GM23338 (cell line): ENCODE data around the gene C16orf95. TPM values are rescaled to one million over a fixed set of nuclear protein-coding genes. Genes with fewer than 3 reads are reported as not detected.

ENCODE experiments used
- ATAC-seq: fragments of 200-7000 bp; cut with Tn5 transposase; 3 replicates; pipeline ENCODE4 v1.9.1; 2020
- DNase-seq: peaks from one replicate; pipeline ENCODE4 v3.0.0-alpha.2; 2015; ENCODE audit warnings: low spot score
- H2AFZ ChIP-seq: fragments of 200-600 bp; sonication (generic); 2 replicates; pipeline ENCODE4 v1.8.0; 2016; ENCODE audit warnings: antibody characterized with exemption, mild to moderate bottlenecking, moderate library complexity
- H3F3A ChIP-seq: fragments of 200-600 bp; sonication (generic); replicated peaks from 2 replicates; pipeline ENCODE4 v1.8.0; 2017; ENCODE audit warnings: antibody characterized with exemption, mixed run types, low read depth
- H3K27ac ChIP-seq: fragments of 200-600 bp; sonication (generic); 2 replicates; pipeline ENCODE4 v1.6.1; 2016; ENCODE audit warnings: low read depth
- H3K27me3 ChIP-seq: fragments of 200-600 bp; sonication (generic); 2 replicates; pipeline ENCODE4 v1.8.0; 2016; ENCODE audit warnings: mild to moderate bottlenecking, mixed run types, moderate library complexity; ENCODE audit not compliant: insufficient read depth
- H3K36me3 ChIP-seq: fragments of 200-600 bp; sonication (generic); 2 replicates; pipeline ENCODE4 v1.8.0; 2016; ENCODE audit warnings: mild to moderate bottlenecking; ENCODE audit not compliant: insufficient read depth
- H3K4me1 ChIP-seq: fragments of 200-600 bp; sonication (generic); 2 replicates; pipeline ENCODE4 v1.8.0; 2016; ENCODE audit warnings: mild to moderate bottlenecking, moderate library complexity; ENCODE audit not compliant: insufficient read depth
- H3K4me2 ChIP-seq: fragments of 200-600 bp; sonication (generic); 2 replicates; pipeline ENCODE4 v1.7.1; 2017; ENCODE audit warnings: mixed run types
- H3K4me3 ChIP-seq: fragments of 200-600 bp; sonication (generic); 2 replicates; pipeline ENCODE4 v1.6.1; 2016; ENCODE audit warnings: mixed run types
- H3K79me2 ChIP-seq: fragments of 200-600 bp; sonication (generic); replicated peaks from 2 replicates; pipeline ENCODE4 v1.8.0; 2017; ENCODE audit warnings: mild to moderate bottlenecking; ENCODE audit not compliant: insufficient read depth
- H3K9me2 ChIP-seq: fragments of 200-600 bp; sonication (generic); 2 replicates; pipeline ENCODE4 v1.8.0; 2017; ENCODE audit not compliant: insufficient read depth
- H4K20me1 ChIP-seq: fragments of 200-600 bp; sonication (generic); replicated peaks from 2 replicates; pipeline ENCODE4 v1.8.0; 2017; ENCODE audit warnings: mild to moderate bottlenecking; ENCODE audit not compliant: insufficient read depth
- H3K27ac Mint-ChIP-seq: 2 replicates; pipeline ENCODE4 v1.8.0; 2020; ENCODE audit warnings: inconsistent platforms, mild to moderate bottlenecking, moderate library complexity, mixed read lengths
- H3K27me3 Mint-ChIP-seq: 3 replicates; pipeline ENCODE4 v1.8.0; 2022; ENCODE audit warnings: low read depth, mild to moderate bottlenecking, moderate library complexity, mixed read lengths, inconsistent platforms; ENCODE audit not compliant: insufficient read depth, poor library complexity
- H3K36me3 Mint-ChIP-seq: 3 replicates; pipeline ENCODE4 v1.8.0; 2021; ENCODE audit warnings: low read depth, mild to moderate bottlenecking, inconsistent platforms, moderate library complexity, mixed read lengths
- H3K4me1 Mint-ChIP-seq: 3 replicates; pipeline ENCODE4 v1.8.0; 2020; ENCODE audit warnings: mild to moderate bottlenecking, inconsistent platforms, mixed read lengths
- H3K4me3 Mint-ChIP-seq: 3 replicates; pipeline ENCODE4 v1.8.0; 2021; ENCODE audit warnings: moderate library complexity, mild to moderate bottlenecking, inconsistent platforms, mixed read lengths
- H3K9me3 Mint-ChIP-seq: 3 replicates; pipeline ENCODE4 v1.8.0; 2020; ENCODE audit warnings: moderate library complexity, mild to moderate bottlenecking, inconsistent platforms, mixed read lengths
- CREB1 ChIP-seq: fragments of 250-450 bp; sonication (Bioruptor Pico); IDR thresholded peaks from 2 replicates; pipeline ENCODE4 v1.5.0; 2020; ENCODE audit warnings: low read depth, mild to moderate bottlenecking, moderate library complexity
- ETS1 ChIP-seq: IDR thresholded peaks from 2 replicates; pipeline ENCODE4 v1.6.1; 2016; ENCODE audit warnings: antibody characterized with exemption
- EZH2 ChIP-seq: fragments of 200-600 bp; sonication (generic); IDR thresholded peaks from one replicate; pipeline ENCODE4 v1.8.0; 2017; ENCODE audit warnings: antibody characterized with exemption, mild to moderate bottlenecking, low read depth; ENCODE audit not compliant: unreplicated experiment
- EZH2phosphoT487 ChIP-seq: fragments of 200-600 bp; sonication (generic); IDR thresholded peaks from one replicate; pipeline ENCODE4 v1.8.1; 2018; ENCODE audit warnings: antibody characterized with exemption; ENCODE audit not compliant: unreplicated experiment
- JUNB ChIP-seq: IDR thresholded peaks from one replicate; pipeline ENCODE4 v1.6.1; 2016; ENCODE audit warnings: antibody characterized with exemption; ENCODE audit not compliant: unreplicated experiment
- NANOG ChIP-seq: IDR thresholded peaks from 2 replicates; pipeline ENCODE4 v1.6.1; 2016; ENCODE audit warnings: antibody characterized with exemption, borderline replicate concordance
- ZNF114 ChIP-seq: fragments of 250-450 bp; sonication (Bioruptor Pico); IDR thresholded peaks from 2 replicates; pipeline ENCODE4 v1.5.0; 2020; ENCODE audit warnings: mild to moderate bottlenecking, moderate library complexity
- ZNF462 ChIP-seq: fragments of 250-450 bp; sonication (Bioruptor Pico); IDR thresholded peaks from 2 replicates; pipeline ENCODE4 v1.5.0; 2020; ENCODE audit warnings: mild to moderate bottlenecking, moderate library complexity
- polyA plus RNA-seq: library from polyadenylated mRNA; unstranded; fragments of >200 nt; fragmentation: Nextera tagmentation; extraction: Ambion mirVana; gene quantifications from 2 replicates; pipeline ENCODE4 v1.2.1, GENCODE V29; 2016
- total RNA-seq: library from RNA; depleted of rRNA; stranded (reverse); fragments of >200 nt; shearing (Covaris generic); gene quantifications from 2 replicates; pipeline ENCODE4 v1.2.3, GENCODE V29; 2014
- TF ChIP-seq, protein P1 (sequence below), 2 experiments: fragments of 200-600 bp in 1 of 2; sonication (generic) in 1 of 2; conservative IDR thresholded peaks; 2 replicates each; pipeline versions ENCODE4 v1.5.1 to v1.6.1; 2016 to 2017; ENCODE audit warnings: antibody characterized with exemption in 2 of 2, low read depth in 2 of 2, mild to moderate bottlenecking in 2 of 2, moderate library complexity in 1 of 2
- TF ChIP-seq, protein P2 (sequence below): IDR thresholded peaks from one replicate; pipeline ENCODE4 v1.6.1; 2018; ENCODE audit warnings: antibody characterized with exemption; ENCODE audit not compliant: unreplicated experiment

C16orf95 gene
- total and polyA plus RNA-seq, 2 experiments from 2014 or later = 1.2 to 3.9 TPM

DNA sequence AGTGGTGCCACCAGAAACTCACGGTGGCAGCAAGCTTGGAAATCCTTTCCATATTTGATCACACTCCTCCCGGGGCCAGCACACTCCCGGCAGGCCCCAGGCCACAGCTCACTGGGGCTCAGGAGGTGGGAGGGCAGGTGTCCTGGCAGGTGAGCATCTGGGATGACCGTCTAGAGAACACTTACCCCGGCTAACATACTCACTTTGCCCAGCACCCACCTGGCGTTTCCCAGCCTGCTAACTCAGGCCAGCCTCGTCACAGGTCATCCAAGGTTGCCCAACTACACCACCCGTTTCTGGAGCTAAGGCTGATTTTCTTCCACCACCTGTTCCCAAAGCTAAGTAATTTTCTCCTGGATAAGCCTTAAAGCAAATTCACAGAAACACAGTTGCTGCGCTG, 41.5 kb upstream of the C16orf95 start (continued):
- TF ChIP-seq, protein P1, sequence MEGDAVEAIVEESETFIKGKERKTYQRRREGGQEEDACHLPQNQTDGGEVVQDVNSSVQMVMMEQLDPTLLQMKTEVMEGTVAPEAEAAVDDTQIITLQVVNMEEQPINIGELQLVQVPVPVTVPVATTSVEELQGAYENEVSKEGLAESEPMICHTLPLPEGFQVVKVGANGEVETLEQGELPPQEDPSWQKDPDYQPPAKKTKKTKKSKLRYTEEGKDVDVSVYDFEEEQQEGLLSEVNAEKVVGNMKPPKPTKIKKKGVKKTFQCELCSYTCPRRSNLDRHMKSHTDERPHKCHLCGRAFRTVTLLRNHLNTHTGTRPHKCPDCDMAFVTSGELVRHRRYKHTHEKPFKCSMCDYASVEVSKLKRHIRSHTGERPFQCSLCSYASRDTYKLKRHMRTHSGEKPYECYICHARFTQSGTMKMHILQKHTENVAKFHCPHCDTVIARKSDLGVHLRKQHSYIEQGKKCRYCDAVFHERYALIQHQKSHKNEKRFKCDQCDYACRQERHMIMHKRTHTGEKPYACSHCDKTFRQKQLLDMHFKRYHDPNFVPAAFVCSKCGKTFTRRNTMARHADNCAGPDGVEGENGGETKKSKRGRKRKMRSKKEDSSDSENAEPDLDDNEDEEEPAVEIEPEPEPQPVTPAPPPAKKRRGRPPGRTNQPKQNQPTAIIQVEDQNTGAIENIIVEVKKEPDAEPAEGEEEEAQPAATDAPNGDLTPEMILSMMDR (conservative IDR thresholded peaks at IDR 0.05; ENCODE audit: low read depth in 2 of 2) = no peak
- no peak for TF ChIP-seq ZNF462 (CRISPR knock-in tag)
- TF ChIP-seq NANOG = no peak

DNA sequence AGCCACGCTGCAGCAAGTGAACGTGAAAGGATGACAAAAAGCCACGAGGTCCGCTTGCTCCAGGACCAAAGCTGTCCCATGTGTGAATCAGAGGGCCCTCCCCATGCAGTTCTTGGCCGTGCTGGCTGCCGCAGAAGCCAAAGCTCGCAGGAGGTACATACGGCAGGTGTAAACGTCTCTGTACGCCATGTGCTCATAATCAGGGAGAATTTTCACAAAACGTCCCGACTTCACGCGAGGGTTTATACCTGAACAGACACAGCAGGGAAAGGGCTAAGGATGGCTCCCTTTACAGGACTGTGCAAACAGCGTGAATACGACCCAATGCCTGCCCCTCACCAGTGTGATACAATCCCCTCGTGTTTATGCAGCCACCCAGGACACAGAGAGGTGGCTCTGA, 41.1 kb upstream of the C16orf95 start:
- H3K9me2 ChIP-seq = no peaks in the 10 kb centered on the region
- Mint-ChIP-seq H3K27me3 (peaks cover 2% of the 10 kb centered on the region), H3K4me1 (no peaks in the 10 kb centered on the region; the same call in 2 of the 3 replicates), H3K9me3 (no peaks in the 10 kb centered on the region), H3K4me3 (no peak overlapping the region), H3K27ac (no peak overlapping the region), H3K36me3 (peaks cover 9% of the 10 kb centered on the region; the same call in 2 of the 3 replicates)
- H3K4me1 ChIP-seq = no peaks in the 10 kb centered on the region
- H3K79me2 ChIP-seq = peaks cover 3% of the 10 kb centered on the region; the same call in 1 of the 2 replicates
- H3K4me3 ChIP-seq = no peak overlapping the region
- H3K4me2 ChIP-seq = no peak overlapping the region
- H4K20me1 ChIP-seq = no peaks in the 10 kb centered on the region; the same call in 1 of the 2 replicates
- H3K27me3 ChIP-seq = no peaks in the 10 kb centered on the region
- H3K36me3 ChIP-seq = no peaks in the 10 kb centered on the region; the same call in 1 of the 2 replicates
- ATAC-seq (no peak), DNase-seq (no peak)
- no peak overlapping the region for H3K27ac ChIP-seq
- H3F3A ChIP-seq = no peaks in the 10 kb centered on the region
- no peak overlapping the region for H2AFZ ChIP-seq
- TF ChIP-seq JUNB (no peak), NANOG (no peak), ZNF114 (CRISPR knock-in tag) (no peak), CREB1 (CRISPR knock-in tag) (no peak), ETS1 (no peak), EZH2 (no peak), EZH2phosphoT487 (no peak)
- TF ChIP-seq, protein P1 (conservative IDR thresholded peaks at IDR 0.05; ENCODE audit: low read depth in 2 of 2) = no peak
- TF ChIP-seq, protein P2, sequence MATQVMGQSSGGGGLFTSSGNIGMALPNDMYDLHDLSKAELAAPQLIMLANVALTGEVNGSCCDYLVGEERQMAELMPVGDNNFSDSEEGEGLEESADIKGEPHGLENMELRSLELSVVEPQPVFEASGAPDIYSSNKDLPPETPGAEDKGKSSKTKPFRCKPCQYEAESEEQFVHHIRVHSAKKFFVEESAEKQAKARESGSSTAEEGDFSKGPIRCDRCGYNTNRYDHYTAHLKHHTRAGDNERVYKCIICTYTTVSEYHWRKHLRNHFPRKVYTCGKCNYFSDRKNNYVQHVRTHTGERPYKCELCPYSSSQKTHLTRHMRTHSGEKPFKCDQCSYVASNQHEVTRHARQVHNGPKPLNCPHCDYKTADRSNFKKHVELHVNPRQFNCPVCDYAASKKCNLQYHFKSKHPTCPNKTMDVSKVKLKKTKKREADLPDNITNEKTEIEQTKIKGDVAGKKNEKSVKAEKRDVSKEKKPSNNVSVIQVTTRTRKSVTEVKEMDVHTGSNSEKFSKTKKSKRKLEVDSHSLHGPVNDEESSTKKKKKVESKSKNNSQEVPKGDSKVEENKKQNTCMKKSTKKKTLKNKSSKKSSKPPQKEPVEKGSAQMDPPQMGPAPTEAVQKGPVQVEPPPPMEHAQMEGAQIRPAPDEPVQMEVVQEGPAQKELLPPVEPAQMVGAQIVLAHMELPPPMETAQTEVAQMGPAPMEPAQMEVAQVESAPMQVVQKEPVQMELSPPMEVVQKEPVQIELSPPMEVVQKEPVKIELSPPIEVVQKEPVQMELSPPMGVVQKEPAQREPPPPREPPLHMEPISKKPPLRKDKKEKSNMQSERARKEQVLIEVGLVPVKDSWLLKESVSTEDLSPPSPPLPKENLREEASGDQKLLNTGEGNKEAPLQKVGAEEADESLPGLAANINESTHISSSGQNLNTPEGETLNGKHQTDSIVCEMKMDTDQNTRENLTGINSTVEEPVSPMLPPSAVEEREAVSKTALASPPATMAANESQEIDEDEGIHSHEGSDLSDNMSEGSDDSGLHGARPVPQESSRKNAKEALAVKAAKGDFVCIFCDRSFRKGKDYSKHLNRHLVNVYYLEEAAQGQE = no peak
